Liver (tissue), 9 donors: ENCODE data around the gene CTDSP2. TPM values are rescaled to one million over a fixed set of nuclear protein-coding genes. Genes with fewer than 3 reads are reported as not detected.

ENCODE experiments used
- DNase-seq: peaks from one replicate; pipeline ENCODE4 v3.0.0-alpha.2; 2017; ENCODE audit warnings: low spot score
- H3K27ac ChIP-seq, 2 donors: one replicate each; pipeline ENCODE4 v1.7.0; 2013; ENCODE audit warnings: inconsistent platforms in 2 of 2, low read length in 2 of 2, control low read depth in 1 of 2, low read depth in 1 of 2, mild to moderate bottlenecking in 1 of 2
- H3K27me3 ChIP-seq, 4 donors: one replicate each; pipeline versions ENCODE4 v1.6.1 to v1.7.0; 2013; ENCODE audit warnings: low read length in 3 of 4, inconsistent platforms in 1 of 4, mild to moderate bottlenecking in 1 of 4, moderate library complexity in 1 of 4; ENCODE audit not compliant: control insufficient read depth in 4 of 4, insufficient read depth in 4 of 4
- H3K36me3 ChIP-seq, 4 donors: one replicate each; pipeline versions ENCODE4 v1.6.1 to v1.7.0; 2013; ENCODE audit warnings: low read length in 3 of 4, mild to moderate bottlenecking in 3 of 4, low read depth in 1 of 4, moderate library complexity in 1 of 4; ENCODE audit not compliant: control insufficient read depth in 4 of 4, insufficient read depth in 3 of 4
- H3K4me1 ChIP-seq, 4 donors: one replicate each; pipeline versions ENCODE4 v1.6.1 to v1.7.0; 2013; ENCODE audit warnings: low read length in 3 of 4, mild to moderate bottlenecking in 3 of 4, moderate library complexity in 1 of 4; ENCODE audit not compliant: control insufficient read depth in 4 of 4, insufficient read depth in 4 of 4
- H3K4me3 ChIP-seq, 3 donors: one replicate each; pipeline versions ENCODE4 v1.6.1 to v1.7.0; 2013; ENCODE audit warnings: low read length in 3 of 3, control low read depth in 1 of 3, low read depth in 1 of 3, mild to moderate bottlenecking in 1 of 3
- H3K9ac ChIP-seq, 2 donors: one replicate each; pipeline ENCODE4 v1.7.0; 2013; ENCODE audit warnings: low read length in 2 of 2, mild to moderate bottlenecking in 2 of 2, moderate library complexity in 2 of 2, control low read depth in 1 of 2, low read depth in 1 of 2
- H3K9me3 ChIP-seq, 4 donors: one replicate each; pipeline versions ENCODE4 v1.6.1 to v1.7.0; 2013; ENCODE audit warnings: low read length in 3 of 4; ENCODE audit not compliant: control insufficient read depth in 4 of 4
- EGR1 ChIP-seq, 2 donors: IDR thresholded peaks; 2 replicates each; pipeline ENCODE4 v1.6.1; 2016 to 2018; ENCODE audit warnings: antibody characterized with exemption in 2 of 2, low read depth in 2 of 2
- FOXA1 ChIP-seq: IDR thresholded peaks from 2 replicates; pipeline ENCODE4 v1.6.1; 2016; ENCODE audit warnings: antibody characterized with exemption
- FOXA2 ChIP-seq: IDR thresholded peaks from 2 replicates; pipeline ENCODE4 v1.6.1; 2016; ENCODE audit warnings: antibody characterized with exemption
- GABPA ChIP-seq, 2 donors: IDR thresholded peaks in 1 of 2; conservative IDR thresholded peaks in 1 of 2; 2 replicates each; pipeline ENCODE4 v1.6.1; 2016; ENCODE audit warnings: antibody characterized with exemption in 2 of 2, mild to moderate bottlenecking in 1 of 2, moderate library complexity in 1 of 2
- HNF4A ChIP-seq, 2 donors: conservative IDR thresholded peaks; 2 replicates each; pipeline ENCODE4 v1.6.1; 2016; ENCODE audit warnings: antibody characterized with exemption in 2 of 2, mild to moderate bottlenecking in 2 of 2
- HNF4G ChIP-seq: IDR thresholded peaks from 2 replicates; pipeline ENCODE4 v1.6.1; 2016; ENCODE audit warnings: antibody characterized with exemption
- JUND ChIP-seq, 2 donors: IDR thresholded peaks; 2 replicates each; pipeline ENCODE4 v1.6.1; 2016; ENCODE audit warnings: antibody characterized with exemption in 2 of 2
- NR2F2 ChIP-seq: IDR thresholded peaks from 2 replicates; pipeline ENCODE4 v1.6.1; 2016; ENCODE audit warnings: antibody characterized with exemption
- RAD21 ChIP-seq, 2 donors: IDR thresholded peaks; 2 replicates each; pipeline ENCODE4 v1.6.1; 2016; ENCODE audit warnings: antibody characterized with exemption in 2 of 2, mild to moderate bottlenecking in 2 of 2
- SP1 ChIP-seq: IDR thresholded peaks from 2 replicates; pipeline ENCODE4 v1.6.1; 2018; ENCODE audit warnings: antibody characterized with exemption, mild to moderate bottlenecking
- TAF1 ChIP-seq: conservative IDR thresholded peaks from 2 replicates; pipeline ENCODE4 v1.6.1; 2016; ENCODE audit warnings: antibody characterized with exemption, mild to moderate bottlenecking
- YY1 ChIP-seq: IDR thresholded peaks from 2 replicates; pipeline ENCODE4 v1.6.1; 2016; ENCODE audit warnings: antibody characterized with exemption, mild to moderate bottlenecking
- WGBS: extraction: QIAGEN DNeasy Blood & Tissue Kit; methylation state at CpG from one replicate; pipeline ENCODE4 v1.1.7; 2013; 5-methylcytosine and 5-hydroxymethylcytosine counted together
- polyA plus RNA-seq, 2 donors: library from polyadenylated mRNA; stranded (reverse) in 1 of 2; unstranded in 1 of 2; fragments of 200-250 nt in 1 of 2; fragments of >200 nt in 1 of 2; fragmentation: Nextera tagmentation in 1 of 2; extraction: Ambion mirVana in 1 of 2; gene quantifications; one replicate each; pipeline versions ENCODE4 v1.2.1 to v1.2.3, GENCODE V29; 2013 to 2015
- total RNA-seq, 2 donors: library from RNA; depleted of rRNA; stranded (reverse); fragments of >200 nt; gene quantifications; one replicate each; pipeline ENCODE4 v1.2.3, GENCODE V29; 2014
- TF ChIP-seq, protein P1 (sequence below): IDR thresholded peaks from 2 replicates; pipeline ENCODE4 v1.6.1; 2016; ENCODE audit warnings: antibody characterized with exemption
- TF ChIP-seq, protein P2 (sequence below): IDR thresholded peaks from 2 replicates; pipeline ENCODE4 v1.6.1; 2016; ENCODE audit warnings: antibody characterized with exemption, mild to moderate bottlenecking
- TF ChIP-seq, protein P3 (sequence below): IDR thresholded peaks from 2 replicates; pipeline ENCODE4 v1.6.1; 2016; ENCODE audit warnings: antibody characterized with exemption
- TF ChIP-seq, protein P4 (sequence below): fragments of 150-350 bp; IDR thresholded peaks from 2 replicates; pipeline ENCODE4 v1.5.1; 2017; ENCODE audit warnings: improper control_type of control experiment, low read depth, low read length; ENCODE audit not compliant: missing input control
- donor health status: healthy.
- donor health status: healthy.
- donor health status: healthy.
- donor health status: healthy.
- donor health status: healthy.

CTDSP2 gene
- total and polyA plus RNA-seq, 4 donors = 20.1 to 60.9 (median 43.7) TPM

DNA sequence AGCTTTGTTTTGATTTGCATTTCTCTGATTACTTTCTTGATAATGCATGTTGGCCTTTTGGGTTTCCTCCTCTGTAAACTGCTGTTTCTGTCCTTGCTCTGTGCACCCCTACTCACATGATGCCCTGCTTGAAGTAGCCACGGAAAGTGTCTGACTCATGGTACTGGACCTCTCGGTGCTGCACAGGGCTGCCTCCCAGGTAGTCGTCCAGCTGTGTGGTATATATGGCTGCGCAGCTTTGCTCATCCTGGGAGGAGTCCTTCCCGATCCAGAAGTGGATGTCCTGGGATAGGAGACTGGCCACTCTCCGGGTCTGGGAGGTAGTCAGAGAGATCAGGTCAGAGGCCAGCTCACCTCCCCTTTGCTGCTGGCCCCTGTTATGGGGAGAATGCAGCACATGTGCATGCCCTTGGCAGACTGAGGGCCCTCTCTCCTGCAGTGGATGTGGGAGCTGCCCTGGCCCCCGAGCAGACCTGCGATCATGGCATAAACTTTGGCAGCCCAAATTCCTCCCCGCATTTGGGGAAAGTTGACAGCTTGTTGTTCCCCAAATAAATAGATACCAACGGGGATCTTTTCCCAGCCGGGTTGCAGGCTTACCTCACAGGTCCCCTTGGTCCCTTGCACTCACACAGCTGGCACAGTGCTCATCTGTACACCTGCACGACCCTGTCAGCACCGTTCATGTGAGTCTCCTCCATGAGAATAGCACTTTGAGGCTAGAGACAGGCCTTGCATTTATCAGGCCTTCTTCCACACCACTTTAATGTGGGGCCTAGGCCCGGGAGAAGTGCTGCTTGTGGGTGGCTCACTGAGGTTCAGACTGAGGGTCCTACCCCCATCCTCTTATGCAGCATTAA is 33.2 kb downstream of the CTDSP2 start:
- Histone ChIP-seq H3K4me1 (peaks cover 2 to 8% (median 5%) of the 10 kb centered on the region in 4 donors), H3K4me3 (no peak overlapping the region), H3K27me3 (no peaks in the 10 kb centered on the region), H3K9ac (no peak overlapping the region), H3K36me3 (peaks cover 5 to 36% (median 27%) of the 10 kb centered on the region in 4 donors), H3K9me3 (no peaks in the 10 kb centered on the region), H3K27ac (no peak overlapping the region)
- no peak for DNase-seq
- WGBS = 90% methylated on average over 14 of the region's 14 CpGs
- TF ChIP-seq, protein P1, sequence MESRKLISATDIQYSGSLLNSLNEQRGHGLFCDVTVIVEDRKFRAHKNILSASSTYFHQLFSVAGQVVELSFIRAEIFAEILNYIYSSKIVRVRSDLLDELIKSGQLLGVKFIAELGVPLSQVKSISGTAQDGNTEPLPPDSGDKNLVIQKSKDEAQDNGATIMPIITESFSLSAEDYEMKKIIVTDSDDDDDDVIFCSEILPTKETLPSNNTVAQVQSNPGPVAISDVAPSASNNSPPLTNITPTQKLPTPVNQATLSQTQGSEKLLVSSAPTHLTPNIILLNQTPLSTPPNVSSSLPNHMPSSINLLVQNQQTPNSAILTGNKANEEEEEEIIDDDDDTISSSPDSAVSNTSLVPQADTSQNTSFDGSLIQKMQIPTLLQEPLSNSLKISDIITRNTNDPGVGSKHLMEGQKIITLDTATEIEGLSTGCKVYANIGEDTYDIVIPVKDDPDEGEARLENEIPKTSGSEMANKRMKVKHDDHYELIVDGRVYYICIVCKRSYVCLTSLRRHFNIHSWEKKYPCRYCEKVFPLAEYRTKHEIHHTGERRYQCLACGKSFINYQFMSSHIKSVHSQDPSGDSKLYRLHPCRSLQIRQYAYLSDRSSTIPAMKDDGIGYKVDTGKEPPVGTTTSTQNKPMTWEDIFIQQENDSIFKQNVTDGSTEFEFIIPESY = no peak
- TF ChIP-seq FOXA1 = no peak
- no peak for TF ChIP-seq HNF4A (conservative IDR thresholded peaks at IDR 0.05)
- TF ChIP-seq RAD21 (IDR thresholded peaks at IDR 0.05) = no peak
- TF ChIP-seq, protein P2, sequence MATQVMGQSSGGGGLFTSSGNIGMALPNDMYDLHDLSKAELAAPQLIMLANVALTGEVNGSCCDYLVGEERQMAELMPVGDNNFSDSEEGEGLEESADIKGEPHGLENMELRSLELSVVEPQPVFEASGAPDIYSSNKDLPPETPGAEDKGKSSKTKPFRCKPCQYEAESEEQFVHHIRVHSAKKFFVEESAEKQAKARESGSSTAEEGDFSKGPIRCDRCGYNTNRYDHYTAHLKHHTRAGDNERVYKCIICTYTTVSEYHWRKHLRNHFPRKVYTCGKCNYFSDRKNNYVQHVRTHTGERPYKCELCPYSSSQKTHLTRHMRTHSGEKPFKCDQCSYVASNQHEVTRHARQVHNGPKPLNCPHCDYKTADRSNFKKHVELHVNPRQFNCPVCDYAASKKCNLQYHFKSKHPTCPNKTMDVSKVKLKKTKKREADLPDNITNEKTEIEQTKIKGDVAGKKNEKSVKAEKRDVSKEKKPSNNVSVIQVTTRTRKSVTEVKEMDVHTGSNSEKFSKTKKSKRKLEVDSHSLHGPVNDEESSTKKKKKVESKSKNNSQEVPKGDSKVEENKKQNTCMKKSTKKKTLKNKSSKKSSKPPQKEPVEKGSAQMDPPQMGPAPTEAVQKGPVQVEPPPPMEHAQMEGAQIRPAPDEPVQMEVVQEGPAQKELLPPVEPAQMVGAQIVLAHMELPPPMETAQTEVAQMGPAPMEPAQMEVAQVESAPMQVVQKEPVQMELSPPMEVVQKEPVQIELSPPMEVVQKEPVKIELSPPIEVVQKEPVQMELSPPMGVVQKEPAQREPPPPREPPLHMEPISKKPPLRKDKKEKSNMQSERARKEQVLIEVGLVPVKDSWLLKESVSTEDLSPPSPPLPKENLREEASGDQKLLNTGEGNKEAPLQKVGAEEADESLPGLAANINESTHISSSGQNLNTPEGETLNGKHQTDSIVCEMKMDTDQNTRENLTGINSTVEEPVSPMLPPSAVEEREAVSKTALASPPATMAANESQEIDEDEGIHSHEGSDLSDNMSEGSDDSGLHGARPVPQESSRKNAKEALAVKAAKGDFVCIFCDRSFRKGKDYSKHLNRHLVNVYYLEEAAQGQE = no peak
- TF ChIP-seq TAF1 = no peak
- no peak for TF ChIP-seq NR2F2
- TF ChIP-seq, protein P3, sequence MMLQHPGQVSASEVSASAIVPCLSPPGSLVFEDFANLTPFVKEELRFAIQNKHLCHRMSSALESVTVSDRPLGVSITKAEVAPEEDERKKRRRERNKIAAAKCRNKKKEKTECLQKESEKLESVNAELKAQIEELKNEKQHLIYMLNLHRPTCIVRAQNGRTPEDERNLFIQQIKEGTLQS = no peak
- no peak for TF ChIP-seq SP1

DNA sequence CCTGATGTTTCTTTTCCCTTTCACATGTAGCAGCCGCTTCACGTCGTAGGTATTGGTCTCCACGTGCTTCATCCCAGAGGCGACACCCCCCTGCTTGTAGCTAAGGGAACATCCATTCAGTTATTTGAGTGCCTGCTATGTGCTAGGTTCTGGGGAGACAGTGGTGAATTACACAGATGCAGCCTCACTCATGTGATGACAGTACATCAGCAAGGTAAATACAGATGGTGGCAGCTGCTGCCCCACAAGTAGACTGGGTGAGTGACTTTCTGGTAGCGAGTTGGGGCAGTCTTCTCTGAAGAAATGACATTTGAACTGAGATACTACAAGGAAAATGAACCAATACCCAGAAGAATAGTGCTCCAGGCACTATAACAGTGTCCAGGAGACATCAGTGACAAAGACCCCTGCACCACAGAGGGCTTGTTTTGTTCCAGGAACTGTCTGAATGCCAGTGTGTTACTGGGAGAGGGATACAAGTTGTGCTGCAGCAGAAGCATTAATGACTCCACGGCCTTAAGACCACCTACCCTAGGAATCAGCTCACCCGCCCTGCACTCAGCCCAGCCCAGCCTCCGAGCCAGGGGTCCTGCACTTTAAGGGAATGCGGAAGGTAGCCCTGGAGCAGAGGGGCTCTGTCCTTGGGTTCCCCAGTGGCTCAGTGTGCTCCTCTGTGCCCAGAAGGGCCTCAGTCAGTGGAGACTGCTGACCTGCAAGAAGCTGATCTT is 35.3 kb downstream of the CTDSP2 start:
- WGBS = 97% methylated on average over 10 of the region's 10 CpGs
- no peak for TF ChIP-seq EGR1 (IDR thresholded peaks at IDR 0.05; ENCODE audit: low read depth in 2 of 2)
- TF ChIP-seq, protein P4, sequence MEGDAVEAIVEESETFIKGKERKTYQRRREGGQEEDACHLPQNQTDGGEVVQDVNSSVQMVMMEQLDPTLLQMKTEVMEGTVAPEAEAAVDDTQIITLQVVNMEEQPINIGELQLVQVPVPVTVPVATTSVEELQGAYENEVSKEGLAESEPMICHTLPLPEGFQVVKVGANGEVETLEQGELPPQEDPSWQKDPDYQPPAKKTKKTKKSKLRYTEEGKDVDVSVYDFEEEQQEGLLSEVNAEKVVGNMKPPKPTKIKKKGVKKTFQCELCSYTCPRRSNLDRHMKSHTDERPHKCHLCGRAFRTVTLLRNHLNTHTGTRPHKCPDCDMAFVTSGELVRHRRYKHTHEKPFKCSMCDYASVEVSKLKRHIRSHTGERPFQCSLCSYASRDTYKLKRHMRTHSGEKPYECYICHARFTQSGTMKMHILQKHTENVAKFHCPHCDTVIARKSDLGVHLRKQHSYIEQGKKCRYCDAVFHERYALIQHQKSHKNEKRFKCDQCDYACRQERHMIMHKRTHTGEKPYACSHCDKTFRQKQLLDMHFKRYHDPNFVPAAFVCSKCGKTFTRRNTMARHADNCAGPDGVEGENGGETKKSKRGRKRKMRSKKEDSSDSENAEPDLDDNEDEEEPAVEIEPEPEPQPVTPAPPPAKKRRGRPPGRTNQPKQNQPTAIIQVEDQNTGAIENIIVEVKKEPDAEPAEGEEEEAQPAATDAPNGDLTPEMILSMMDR = no peak
- no peak for TF ChIP-seq HNF4G
- TF ChIP-seq GABPA (IDR thresholded peaks at IDR 0.05 in 1 of 2, conservative IDR thresholded peaks at IDR 0.05 in 1 of 2) = no peak
- TF ChIP-seq, protein P1 = no peak
- no peak for TF ChIP-seq YY1
- TF ChIP-seq FOXA2 = no peak
- no peak for TF ChIP-seq JUND (IDR thresholded peaks at IDR 0.05)
- TF ChIP-seq SP1 = no peak
- TF ChIP-seq, protein P2 = no peak

More for the DNA sequence above, 35.3 kb downstream of the CTDSP2 start:
- Histone ChIP-seq H3K9ac (no peak overlapping the region), H3K36me3 (peaks cover 5 to 57% (median 45%) of the 10 kb centered on the region in 4 donors), H3K9me3 (no peaks in the 10 kb centered on the region), H3K27me3 (no peaks in the 10 kb centered on the region), H3K27ac (no peak overlapping the region), H3K4me3 (no peak overlapping the region), H3K4me1 (peaks cover 0 to 8% (median 4%) of the 10 kb centered on the region in 4 donors)
- DNase-seq = no peak
